ENCODE measurements around the gene BICDL1. TPM values are rescaled to one million over a fixed set of nuclear protein-coding genes. Genes with fewer than 3 reads are reported as not detected.

Gene BICDL1
- total and polyA plus RNA-seq, 10 of the 15 experiments (the other 5 are each of a cell fraction or from before 2014, with no cell fraction given), result 0.72 to 12.3 (median 4.2) TPM

DNA sequence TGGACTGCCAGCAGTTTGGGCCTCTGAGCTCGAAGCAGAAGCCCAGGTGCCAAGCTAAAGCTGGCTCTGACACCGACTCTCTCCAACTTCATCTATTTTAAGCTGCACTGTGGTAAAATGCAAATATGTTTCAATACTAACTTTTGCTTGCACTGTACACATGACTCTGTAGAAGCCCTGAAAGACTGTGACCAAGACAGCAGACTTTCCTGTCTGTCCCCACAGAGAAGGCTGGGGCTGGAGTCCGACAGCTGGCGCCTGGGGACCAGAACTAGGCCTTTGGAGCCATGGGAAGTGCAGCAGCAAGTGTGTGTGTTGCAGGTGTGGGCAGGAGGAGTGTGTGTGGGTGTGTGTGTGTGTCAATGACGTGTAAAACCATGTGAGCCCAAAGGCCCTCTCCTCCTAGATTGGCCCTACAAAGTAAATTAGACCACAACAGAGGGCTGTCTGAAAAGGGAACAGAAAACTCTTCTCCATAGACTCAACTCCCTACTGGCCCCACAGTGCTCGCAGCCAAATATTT is 143.9 kb downstream of the BICDL1 start (continued):
- TF ChIP-seq YBX1 (IDR thresholded peaks at IDR 0.05) (no peak), IKZF2 (IDR thresholded peaks at IDR 0.05) (peak; percentile 95 to 97), MEF2A (IDR thresholded peaks at IDR 0.05; ENCODE audit: insufficient read depth, low read depth, low read length) (peak; percentile 89), PAX8 (IDR thresholded peaks at IDR 0.05) (no peak), BMI1 (IDR thresholded peaks at IDR 0.05; ENCODE audit: borderline replicate concordance) (0 out of 2 replicates have a peak, but pooled peaks have one; percentile 33), WRNIP1 (IDR thresholded peaks at IDR 0.05; ENCODE audit: borderline replicate concordance, low read depth, low read length) (no peak), SMARCA5 (IDR thresholded peaks at IDR 0.05) (no peak), EZH2 (IDR thresholded peaks at IDR 0.05; ENCODE audit: borderline replicate concordance, control insufficient read depth, low read depth, low read length) (no peak), SMAD1 (IDR thresholded peaks at IDR 0.05; ENCODE audit: low read depth, partially characterized antibody) (peak; percentile 25), EGR1 (IDR thresholded peaks at IDR 0.05; ENCODE audit: borderline replicate concordance in 1 of 2, low read depth in 2 of 2, low read length in 2 of 2) (peak in 1 of 2 experiments; percentile 74; a peak in 2 of 3 replicates), BHLHE40 (IDR thresholded peaks at IDR 0.05; ENCODE audit: borderline replicate concordance in 1 of 2, low read depth in 2 of 2, low read length in 1 of 2) (peak; percentile 70 to 86), ZZZ3 (IDR thresholded peaks at IDR 0.05; ENCODE audit: control insufficient read depth, insufficient read length, low read depth) (no peak), TCF12 (IDR thresholded peaks at IDR 0.05; ENCODE audit: low read depth, low read length) (peak; percentile 78; the same call in 1 of the 2 replicates), NRF1 (conservative IDR thresholded peaks at IDR 0.05; ENCODE audit: low read depth, low read length) (no peak), LARP7 (IDR thresholded peaks at IDR 0.05) (no peak), JUND (IDR thresholded peaks at IDR 0.05; ENCODE audit: low read depth, low read length) (no peak), IRF4 (IDR thresholded peaks at IDR 0.05; ENCODE audit: low read depth, low read length) (peak; percentile 45; the same call in 1 of the 2 replicates), SREBF1 (IDR thresholded peaks at IDR 0.05; ENCODE audit: low read length) (no peak)
- TF ChIP-seq, protein P1, sequence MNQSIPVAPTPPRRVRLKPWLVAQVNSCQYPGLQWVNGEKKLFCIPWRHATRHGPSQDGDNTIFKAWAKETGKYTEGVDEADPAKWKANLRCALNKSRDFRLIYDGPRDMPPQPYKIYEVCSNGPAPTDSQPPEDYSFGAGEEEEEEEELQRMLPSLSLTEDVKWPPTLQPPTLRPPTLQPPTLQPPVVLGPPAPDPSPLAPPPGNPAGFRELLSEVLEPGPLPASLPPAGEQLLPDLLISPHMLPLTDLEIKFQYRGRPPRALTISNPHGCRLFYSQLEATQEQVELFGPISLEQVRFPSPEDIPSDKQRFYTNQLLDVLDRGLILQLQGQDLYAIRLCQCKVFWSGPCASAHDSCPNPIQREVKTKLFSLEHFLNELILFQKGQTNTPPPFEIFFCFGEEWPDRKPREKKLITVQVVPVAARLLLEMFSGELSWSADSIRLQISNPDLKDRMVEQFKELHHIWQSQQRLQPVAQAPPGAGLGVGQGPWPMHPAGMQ (IDR thresholded peaks at IDR 0.05; ENCODE audit: borderline replicate concordance), result no peak
- TF ChIP-seq, protein P2, sequence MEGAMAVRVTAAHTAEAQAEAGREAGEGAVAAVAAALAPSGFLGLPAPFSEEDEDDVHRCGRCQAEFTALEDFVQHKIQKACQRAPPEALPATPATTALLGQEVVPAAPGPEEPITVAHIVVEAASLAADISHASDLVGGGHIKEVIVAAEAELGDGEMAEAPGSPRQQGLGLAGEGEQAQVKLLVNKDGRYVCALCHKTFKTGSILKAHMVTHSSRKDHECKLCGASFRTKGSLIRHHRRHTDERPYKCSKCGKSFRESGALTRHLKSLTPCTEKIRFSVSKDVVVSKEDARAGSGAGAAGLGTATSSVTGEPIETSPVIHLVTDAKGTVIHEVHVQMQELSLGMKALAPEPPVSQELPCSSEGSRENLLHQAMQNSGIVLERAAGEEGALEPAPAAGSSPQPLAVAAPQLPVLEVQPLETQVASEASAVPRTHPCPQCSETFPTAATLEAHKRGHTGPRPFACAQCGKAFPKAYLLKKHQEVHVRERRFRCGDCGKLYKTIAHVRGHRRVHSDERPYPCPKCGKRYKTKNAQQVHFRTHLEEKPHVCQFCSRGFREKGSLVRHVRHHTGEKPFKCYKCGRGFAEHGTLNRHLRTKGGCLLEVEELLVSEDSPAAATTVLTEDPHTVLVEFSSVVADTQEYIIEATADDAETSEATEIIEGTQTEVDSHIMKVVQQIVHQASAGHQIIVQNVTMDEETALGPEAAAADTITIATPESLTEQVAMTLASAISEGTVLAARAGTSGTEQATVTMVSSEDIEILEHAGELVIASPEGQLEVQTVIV (IDR thresholded peaks at IDR 0.05; ENCODE audit: borderline replicate concordance, partially characterized antibody), result no peak
- TF ChIP-seq, protein P3, sequence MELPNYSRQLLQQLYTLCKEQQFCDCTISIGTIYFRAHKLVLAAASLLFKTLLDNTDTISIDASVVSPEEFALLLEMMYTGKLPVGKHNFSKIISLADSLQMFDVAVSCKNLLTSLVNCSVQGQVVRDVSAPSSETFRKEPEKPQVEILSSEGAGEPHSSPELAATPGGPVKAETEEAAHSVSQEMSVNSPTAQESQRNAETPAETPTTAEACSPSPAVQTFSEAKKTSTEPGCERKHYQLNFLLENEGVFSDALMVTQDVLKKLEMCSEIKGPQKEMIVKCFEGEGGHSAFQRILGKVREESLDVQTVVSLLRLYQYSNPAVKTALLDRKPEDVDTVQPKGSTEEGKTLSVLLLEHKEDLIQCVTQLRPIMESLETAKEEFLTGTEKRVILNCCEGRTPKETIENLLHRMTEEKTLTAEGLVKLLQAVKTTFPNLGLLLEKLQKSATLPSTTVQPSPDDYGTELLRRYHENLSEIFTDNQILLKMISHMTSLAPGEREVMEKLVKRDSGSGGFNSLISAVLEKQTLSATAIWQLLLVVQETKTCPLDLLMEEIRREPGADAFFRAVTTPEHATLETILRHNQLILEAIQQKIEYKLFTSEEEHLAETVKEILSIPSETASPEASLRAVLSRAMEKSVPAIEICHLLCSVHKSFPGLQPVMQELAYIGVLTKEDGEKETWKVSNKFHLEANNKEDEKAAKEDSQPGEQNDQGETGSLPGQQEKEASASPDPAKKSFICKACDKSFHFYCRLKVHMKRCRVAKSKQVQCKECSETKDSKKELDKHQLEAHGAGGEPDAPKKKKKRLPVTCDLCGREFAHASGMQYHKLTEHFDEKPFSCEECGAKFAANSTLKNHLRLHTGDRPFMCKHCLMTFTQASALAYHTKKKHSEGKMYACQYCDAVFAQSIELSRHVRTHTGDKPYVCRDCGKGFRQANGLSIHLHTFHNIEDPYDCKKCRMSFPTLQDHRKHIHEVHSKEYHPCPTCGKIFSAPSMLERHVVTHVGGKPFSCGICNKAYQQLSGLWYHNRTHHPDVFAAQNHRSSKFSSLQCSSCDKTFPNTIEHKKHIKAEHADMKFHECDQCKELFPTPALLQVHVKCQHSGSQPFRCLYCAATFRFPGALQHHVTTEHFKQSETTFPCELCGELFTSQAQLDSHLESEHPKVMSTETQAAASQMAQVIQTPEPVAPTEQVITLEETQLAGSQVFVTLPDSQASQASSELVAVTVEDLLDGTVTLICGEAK (IDR thresholded peaks at IDR 0.05; ENCODE audit: borderline replicate concordance), result no peak
- TF ChIP-seq, protein P4, sequence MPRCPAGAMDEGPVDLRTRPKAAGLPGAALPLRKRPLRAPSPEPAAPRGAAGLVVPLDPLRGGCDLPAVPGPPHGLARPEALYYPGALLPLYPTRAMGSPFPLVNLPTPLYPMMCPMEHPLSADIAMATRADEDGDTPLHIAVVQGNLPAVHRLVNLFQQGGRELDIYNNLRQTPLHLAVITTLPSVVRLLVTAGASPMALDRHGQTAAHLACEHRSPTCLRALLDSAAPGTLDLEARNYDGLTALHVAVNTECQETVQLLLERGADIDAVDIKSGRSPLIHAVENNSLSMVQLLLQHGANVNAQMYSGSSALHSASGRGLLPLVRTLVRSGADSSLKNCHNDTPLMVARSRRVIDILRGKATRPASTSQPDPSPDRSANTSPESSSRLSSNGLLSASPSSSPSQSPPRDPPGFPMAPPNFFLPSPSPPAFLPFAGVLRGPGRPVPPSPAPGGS (IDR thresholded peaks at IDR 0.05; ENCODE audit: borderline replicate concordance, insufficient read depth, low read depth, low read length, poor library complexity, severe bottlenecking), result no peak
